Osteoblast (primary cell): Measurements from ENCODE around the gene GPR137B. TPM values are rescaled to one million over a fixed set of nuclear protein-coding genes. Genes with fewer than 3 reads are reported as not detected.

ENCODE experiments used
- DNase-seq: peaks from one replicate; pipeline ENCODE4 v3.0.0; 2011; ENCODE audit warnings: low spot score, mixed read lengths; ENCODE audit not compliant: insufficient read length; ENCODE audit errors: missing footprints
- H2AFZ ChIP-seq: 2 replicates; pipeline ENCODE4 v1.6.0; 2011; ENCODE audit warnings: mild to moderate bottlenecking, low read length
- H3K27ac ChIP-seq: 2 replicates; pipeline ENCODE4 v1.5.1; 2011; ENCODE audit warnings: mild to moderate bottlenecking, low read depth, low read length, moderate library complexity
- H3K27me3 ChIP-seq: 2 replicates; pipeline ENCODE4 v1.6.0; 2012; ENCODE audit warnings: mild to moderate bottlenecking, control low read depth, inconsistent platforms, low read length, moderate library complexity; ENCODE audit not compliant: insufficient read depth
- H3K36me3 ChIP-seq: 2 replicates; pipeline ENCODE4 v1.5.1; 2011; ENCODE audit warnings: mild to moderate bottlenecking, low read length, control low read depth, moderate library complexity; ENCODE audit not compliant: insufficient read depth
- H3K4me1 ChIP-seq: 2 replicates; pipeline ENCODE4 v1.5.1; 2011; ENCODE audit warnings: mild to moderate bottlenecking, low read length, control low read depth, moderate library complexity; ENCODE audit not compliant: insufficient read depth
- H3K4me2 ChIP-seq: 2 replicates; pipeline ENCODE4 v1.6.0; 2011; ENCODE audit warnings: mild to moderate bottlenecking, low read length; ENCODE audit not compliant: insufficient read depth
- H3K4me3 ChIP-seq: fragments of 200-600 bp; sonication (generic); 3 replicates; pipeline ENCODE4 v1.5.1; 2012; ENCODE audit warnings: mild to moderate bottlenecking, low read length, inconsistent platforms; ENCODE audit not compliant: insufficient read depth
- H3K79me2 ChIP-seq: 2 replicates; pipeline ENCODE4 v1.6.0; 2012; ENCODE audit warnings: mild to moderate bottlenecking, low read length, control low read depth, inconsistent platforms; ENCODE audit not compliant: insufficient read depth
- H3K9me3 ChIP-seq: 2 replicates; pipeline ENCODE4 v1.5.1; 2011; ENCODE audit warnings: low read depth, low read length, control low read depth
- H4K20me1 ChIP-seq: 2 replicates; pipeline ENCODE4 v1.6.0; 2012; ENCODE audit warnings: mild to moderate bottlenecking, low read length, control low read depth; ENCODE audit not compliant: insufficient read depth
- total RNA-seq: library from RNA; depleted of rRNA; stranded (reverse); fragments of >200 nt; gene quantifications from 2 replicates; pipeline ENCODE4 v1.2.3, GENCODE V29; 2012
- TF ChIP-seq, protein P1 (sequence below): IDR thresholded peaks from 2 replicates; pipeline ENCODE4 v1.5.1; 2011; ENCODE audit warnings: mild to moderate bottlenecking, low read depth, low read length, moderate library complexity; ENCODE audit errors: extremely low read depth

Gene GPR137B
- total RNA-seq, 1 donor: 23.5 TPM

DNA sequence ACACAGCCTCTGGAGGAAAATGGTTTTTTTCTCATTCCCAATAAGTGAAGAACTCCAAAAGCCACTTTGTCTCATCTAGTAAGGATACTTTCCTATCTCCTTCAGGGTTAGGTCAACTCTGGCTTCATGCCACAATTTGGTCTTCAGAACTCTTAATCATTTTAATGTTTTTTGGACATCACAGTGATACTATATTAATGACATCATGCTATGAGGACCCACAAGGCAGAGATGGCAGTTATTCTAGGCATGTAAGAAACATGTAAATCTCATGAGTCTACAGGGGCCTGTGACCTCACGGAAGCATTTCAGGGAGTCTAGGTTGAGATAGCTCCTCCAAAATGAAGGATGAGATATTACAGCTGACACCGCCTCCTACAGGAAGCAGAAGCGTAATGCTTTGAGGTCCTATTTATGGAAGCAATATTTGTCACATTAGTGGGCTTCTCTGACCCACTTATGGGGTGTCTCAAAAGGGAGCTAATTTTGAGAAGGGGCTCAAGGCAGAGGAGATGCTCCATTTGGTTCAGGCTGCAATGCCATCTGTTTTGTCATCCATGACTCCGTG is 5.0 kb upstream of the GPR137B start:
- Histone ChIP-seq H3K36me3 (no peaks in the 10 kb centered on the region), H3K4me3 (no peak overlapping the region), H3K4me2 (no peak overlapping the region), H2AFZ (no peak overlapping the region), H3K79me2 (no peaks in the 10 kb centered on the region), H4K20me1 (no peaks in the 10 kb centered on the region), H3K27ac (no peak overlapping the region), H3K4me1 (peaks cover 7% of the 10 kb centered on the region), H3K27me3 (peaks cover 9% of the 10 kb centered on the region), H3K9me3 (no peaks in the 10 kb centered on the region)
- peak; percentile 58 for DNase-seq
- TF ChIP-seq, protein P1, sequence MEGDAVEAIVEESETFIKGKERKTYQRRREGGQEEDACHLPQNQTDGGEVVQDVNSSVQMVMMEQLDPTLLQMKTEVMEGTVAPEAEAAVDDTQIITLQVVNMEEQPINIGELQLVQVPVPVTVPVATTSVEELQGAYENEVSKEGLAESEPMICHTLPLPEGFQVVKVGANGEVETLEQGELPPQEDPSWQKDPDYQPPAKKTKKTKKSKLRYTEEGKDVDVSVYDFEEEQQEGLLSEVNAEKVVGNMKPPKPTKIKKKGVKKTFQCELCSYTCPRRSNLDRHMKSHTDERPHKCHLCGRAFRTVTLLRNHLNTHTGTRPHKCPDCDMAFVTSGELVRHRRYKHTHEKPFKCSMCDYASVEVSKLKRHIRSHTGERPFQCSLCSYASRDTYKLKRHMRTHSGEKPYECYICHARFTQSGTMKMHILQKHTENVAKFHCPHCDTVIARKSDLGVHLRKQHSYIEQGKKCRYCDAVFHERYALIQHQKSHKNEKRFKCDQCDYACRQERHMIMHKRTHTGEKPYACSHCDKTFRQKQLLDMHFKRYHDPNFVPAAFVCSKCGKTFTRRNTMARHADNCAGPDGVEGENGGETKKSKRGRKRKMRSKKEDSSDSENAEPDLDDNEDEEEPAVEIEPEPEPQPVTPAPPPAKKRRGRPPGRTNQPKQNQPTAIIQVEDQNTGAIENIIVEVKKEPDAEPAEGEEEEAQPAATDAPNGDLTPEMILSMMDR: no peak

GRCh38 chr1:236139495-236139894 is 2.8 kb upstream of the GPR137B start:
- Histone ChIP-seq H3K4me3 (no peak overlapping the region), H3K27ac (no peak overlapping the region), H3K36me3 (no peaks in the 10 kb centered on the region), H3K27me3 (peaks cover 9% of the 10 kb centered on the region), H4K20me1 (peaks cover 9% of the 10 kb centered on the region), H2AFZ (no peak overlapping the region), H3K79me2 (peaks cover 11% of the 10 kb centered on the region), H3K9me3 (no peaks in the 10 kb centered on the region), H3K4me2 (no peak overlapping the region), H3K4me1 (peaks cover 18% of the 10 kb centered on the region)
- TF ChIP-seq, protein P1: no peak
- peak; percentile 58 for DNase-seq

GRCh38 chr1:236140705-236141446 is 1.5 kb upstream of the GPR137B start:
- Histone ChIP-seq H4K20me1 (peaks cover 18% of the 10 kb centered on the region), H3K4me2 (peak overlapping the region; percentile 88), H3K4me1 (peaks cover 18% of the 10 kb centered on the region), H2AFZ (peak overlapping the region; percentile 88), H3K9me3 (no peaks in the 10 kb centered on the region), H3K79me2 (peaks cover 18% of the 10 kb centered on the region), H3K27ac (no peak overlapping the region), H3K36me3 (no peaks in the 10 kb centered on the region), H3K27me3 (peaks cover 9% of the 10 kb centered on the region), H3K4me3 (peak overlapping the region; percentile 72)
- TF ChIP-seq, protein P1: no peak
- DNase-seq: peak; percentile 89
